GM18519 (cell line): ENCODE results near the gene ABHD4.
"Not testable (repeated sequence)": the region's sequence is repeated elsewhere in the genome, so short reads cannot be mapped to it uniquely, and the experiment has no call there.

Experiments used
- ATAC-seq: cut with Tn5 transposase; IDR thresholded peaks from one replicate; pipeline ENCODE4 v1.9.1; 2021; ENCODE audit warnings: mild to moderate bottlenecking, moderate library complexity; ENCODE audit not compliant: unreplicated experiment, low FRiP score

The ABHD4 gene

GRCh38 chr14:22561366-22561660 lies 36.8 kb upstream of the ABHD4 start:
- ATAC-seq, result no peak

DNA sequence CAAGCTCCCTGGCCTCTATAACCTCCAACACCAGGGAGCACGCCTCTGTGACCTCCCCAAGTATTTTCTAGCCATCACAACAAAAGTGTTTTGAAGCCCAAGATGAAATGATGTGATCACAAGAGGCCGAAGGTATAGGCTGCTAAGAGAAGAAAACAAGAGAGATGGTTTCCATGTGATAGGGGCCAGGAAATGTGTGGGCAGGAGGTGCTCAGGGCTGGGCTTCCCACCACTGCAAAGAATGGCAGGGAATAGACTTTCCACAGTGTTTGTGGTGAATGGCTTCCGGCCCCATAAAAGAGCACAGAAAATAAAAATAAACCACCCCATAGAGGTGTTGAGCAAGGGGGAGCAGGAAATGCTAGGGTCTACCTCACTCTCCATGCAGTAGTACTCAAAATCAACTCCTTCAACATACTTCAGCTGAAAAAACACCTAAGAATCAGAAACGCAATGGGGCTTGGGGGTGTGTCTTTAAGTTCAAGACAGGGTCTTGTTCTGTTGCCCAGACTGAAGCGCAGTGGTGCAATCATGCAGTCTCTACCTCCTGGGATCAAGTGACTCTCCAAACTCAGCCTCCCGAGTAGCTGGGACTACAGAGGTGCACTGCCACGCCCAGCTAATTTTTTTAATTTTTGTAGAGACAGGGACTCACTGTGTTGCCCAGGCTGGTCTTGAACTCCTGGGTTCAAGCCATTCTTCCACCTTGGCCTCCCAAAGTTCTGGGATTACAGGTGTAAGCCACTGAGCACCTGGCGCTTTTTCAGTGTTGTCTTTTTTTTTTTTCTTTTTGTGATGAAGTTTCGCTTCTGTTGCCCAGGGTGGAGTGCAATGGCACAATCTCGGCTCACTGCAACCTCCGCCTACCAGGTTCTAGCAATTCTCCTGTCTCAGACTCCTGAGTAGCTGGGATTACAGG lies 36.2 kb upstream of the ABHD4 start:
- no peak for ATAC-seq

DNA sequence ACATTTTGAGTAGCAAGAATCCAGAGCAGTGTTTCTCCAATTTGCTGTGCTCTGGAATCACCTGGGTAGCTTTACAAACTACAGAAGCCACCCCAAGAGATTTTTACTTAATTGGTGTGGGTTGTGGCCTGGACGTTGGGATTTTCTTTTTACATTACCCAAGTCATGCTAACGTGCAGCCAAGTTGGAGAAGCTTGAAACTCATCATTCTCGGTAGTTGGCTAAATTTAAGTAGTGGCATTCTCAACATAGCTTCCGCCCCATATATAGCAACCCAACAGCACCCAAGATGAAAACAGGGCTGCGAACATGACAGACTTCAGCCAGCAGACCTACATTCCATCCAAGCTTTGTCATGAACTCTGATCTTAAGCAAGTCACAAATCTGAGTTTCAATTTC lies 34.1 kb upstream of the ABHD4 start:
- no peak for ATAC-seq

- no peak for ATAC-seq
Observed at GRCh38 chr14:22564463-22564862, 33.6 kb upstream of the ABHD4 start.

- ATAC-seq, result no peak
Observed at GRCh38 chr14:22565391-22565945, 32.6 kb upstream of the ABHD4 start.

GRCh38 chr14:22566266-22566665 lies 31.8 kb upstream of the ABHD4 start:
- ATAC-seq, result not testable (repeated sequence)

DNA sequence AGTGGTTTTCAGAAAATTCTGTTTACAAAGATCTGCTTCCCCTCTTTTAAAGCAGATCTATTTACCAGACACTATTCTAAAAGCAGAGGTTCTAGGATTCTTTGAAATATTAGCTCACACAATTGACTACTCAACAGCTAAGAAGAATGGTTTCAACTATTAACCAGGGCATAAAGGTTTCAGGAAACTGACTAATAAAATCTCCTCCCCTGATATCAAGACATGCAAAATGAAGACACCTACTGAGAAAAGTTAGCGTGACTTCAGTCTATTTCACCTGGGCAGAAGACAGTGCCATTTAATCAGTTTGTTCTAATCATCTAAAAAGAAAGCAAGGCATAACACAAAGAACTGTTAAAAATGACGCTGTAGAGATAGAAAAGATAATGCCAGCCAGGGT lies 31.3 kb upstream of the ABHD4 start:
- no peak for ATAC-seq

- no peak for ATAC-seq
Observed at GRCh38 chr14:22567437-22567836, 30.7 kb upstream of the ABHD4 start.

DNA sequence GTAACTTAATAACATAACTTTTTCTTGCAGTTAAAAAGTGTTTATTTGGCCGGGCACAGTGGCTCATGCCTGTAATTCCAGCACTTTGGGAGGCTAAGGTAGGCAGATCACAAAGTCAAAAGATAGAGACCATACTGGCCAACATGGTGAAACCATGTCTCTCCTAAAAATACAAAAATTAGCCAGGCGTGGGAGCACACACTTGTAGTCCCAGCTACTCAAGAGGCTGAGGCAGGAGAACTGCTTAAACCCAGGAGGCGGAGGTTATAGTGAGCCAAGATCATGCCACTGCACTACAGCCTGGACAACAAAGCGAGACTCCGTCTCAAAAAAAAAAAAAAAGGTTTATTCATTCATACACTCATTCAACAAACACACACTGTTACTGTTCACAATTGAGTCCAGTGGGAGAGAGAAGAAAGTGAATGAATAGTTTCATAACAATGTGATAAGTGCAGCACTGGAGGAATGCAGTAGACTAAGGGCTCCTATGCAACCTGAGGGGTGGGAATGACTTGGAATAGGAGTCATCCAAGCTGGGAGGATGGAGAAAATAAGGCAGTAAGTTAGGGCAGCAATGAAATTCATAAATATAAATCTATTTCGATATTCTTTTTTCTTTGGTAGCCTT lies 28.9 kb upstream of the ABHD4 start:
- no peak for ATAC-seq

- ATAC-seq, result no peak
Observed at GRCh38 chr14:22569737-22570131, 28.4 kb upstream of the ABHD4 start.

- no peak for ATAC-seq
Observed at GRCh38 chr14:22570132-22570949, 27.8 kb upstream of the ABHD4 start.

DNA sequence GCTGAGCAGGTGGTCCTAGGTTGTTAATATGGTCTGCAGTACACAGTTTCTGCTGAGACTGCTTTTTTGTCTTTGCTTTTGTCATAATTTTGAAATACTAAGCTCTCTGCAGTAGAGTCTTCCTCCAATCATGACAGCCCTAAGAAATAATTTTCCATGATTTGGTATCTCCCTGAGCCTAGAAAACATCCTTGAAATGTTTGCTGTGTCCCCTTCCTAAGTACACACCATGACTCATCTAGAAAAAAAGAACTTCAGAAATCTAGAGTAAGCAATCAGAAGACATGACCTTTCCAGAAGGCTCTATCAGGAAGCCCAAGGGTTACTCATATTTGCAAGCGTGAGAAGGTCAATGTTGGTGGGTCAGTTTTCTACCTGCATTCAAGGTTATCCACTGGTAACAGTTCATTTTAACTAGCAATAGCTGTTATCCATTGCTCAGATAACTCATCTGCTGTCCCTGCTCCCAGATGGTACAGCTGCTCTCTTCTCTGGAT lies 25.5 kb upstream of the ABHD4 start:
- no peak for ATAC-seq

DNA sequence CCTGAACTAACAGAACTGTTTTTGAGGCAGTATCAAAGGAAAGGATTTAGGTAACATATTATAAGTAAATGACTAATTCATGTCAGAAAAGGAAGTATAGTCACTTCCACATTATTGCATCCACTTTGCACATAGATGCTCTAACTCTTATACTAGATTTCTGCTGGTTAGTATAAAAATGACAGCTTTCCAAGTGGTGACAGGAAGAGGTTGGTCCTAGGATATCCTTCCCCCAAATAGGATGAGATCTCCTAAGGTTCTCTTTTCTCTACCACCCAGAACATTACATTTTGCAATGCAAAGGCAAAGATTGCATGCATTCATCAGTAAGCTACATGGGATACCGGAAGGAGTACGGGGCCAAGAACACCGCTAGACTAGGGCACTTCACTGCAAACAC lies 24.3 kb upstream of the ABHD4 start:
- no peak for ATAC-seq

DNA sequence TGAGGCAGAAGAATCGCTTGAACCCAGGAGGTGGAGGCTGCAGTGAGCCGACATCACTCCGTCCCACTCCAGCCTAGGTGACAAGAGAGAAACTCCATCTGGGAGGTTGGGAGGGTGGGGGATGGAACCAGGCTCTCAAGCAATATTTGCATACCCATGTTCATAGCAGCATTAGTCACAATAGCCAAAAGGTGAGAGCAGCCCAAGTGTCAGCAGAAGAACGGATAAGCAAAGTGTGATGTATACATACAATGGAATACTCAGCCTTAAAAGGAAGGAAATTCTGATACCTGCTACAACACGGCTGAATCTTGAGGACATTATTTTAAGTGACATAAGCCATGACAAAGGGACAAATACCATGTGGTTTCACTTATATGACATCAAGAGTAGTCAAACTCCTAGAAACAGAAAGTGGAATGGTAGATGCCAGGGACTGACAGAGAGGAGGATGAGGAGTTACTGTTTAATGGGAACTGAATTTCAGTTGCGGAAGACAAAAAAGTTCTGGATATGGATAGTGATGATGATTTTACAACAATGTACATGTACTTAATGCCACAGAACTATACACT lies 20.7 kb upstream of the ABHD4 start:
- no peak for ATAC-seq

GRCh38 chr14:22579236-22579635 lies 18.9 kb upstream of the ABHD4 start:
- ATAC-seq, result no peak

GRCh38 chr14:22579881-22580280 lies 18.2 kb upstream of the ABHD4 start:
- ATAC-seq, result no peak

DNA sequence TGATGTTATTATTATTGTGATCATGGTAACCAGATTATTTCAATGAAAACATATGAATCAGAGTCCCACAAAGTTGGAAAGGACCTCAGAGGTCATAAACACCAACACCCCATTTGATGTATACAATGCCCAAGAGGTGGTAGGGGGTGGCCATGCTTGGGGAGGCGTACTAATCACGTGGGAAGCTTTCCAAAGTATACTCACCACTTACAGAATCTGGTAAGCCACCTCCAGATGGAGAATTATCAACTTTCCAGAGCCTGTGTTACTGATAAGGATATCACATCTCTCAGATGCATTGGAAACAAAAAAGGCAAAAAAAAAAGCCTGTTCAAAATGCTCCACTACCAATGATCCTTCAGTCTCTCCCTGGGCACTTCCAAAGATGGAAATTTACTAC lies 17.5 kb upstream of the ABHD4 start:
- no peak for ATAC-seq

DNA sequence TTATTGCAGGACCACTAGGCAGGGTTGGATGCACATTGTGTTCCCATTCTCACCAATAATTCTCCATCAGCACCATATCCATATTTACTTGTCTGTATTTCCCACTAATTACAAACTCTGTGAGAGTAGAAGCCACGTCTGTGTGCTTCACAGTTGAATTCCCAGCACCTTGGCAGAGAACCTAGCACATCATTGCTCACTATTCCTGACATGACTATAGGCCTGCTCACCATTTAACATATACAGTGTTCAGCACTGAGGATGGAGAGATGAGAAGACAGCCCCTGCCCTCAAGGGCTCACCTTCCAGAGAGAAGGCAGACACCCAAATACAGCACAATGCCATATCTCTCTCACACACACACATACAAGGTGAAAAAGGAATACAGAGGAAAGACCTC lies 14.1 kb upstream of the ABHD4 start:
- ATAC-seq, result no peak

- ATAC-seq, result no peak
Observed at GRCh38 chr14:22587247-22587646, 10.9 kb upstream of the ABHD4 start.

- not testable (repeated sequence) for ATAC-seq
Observed at GRCh38 chr14:22587677-22588422, 10.2 kb upstream of the ABHD4 start.
